ENCODE data around the gene DNAJC10.
"Not testable (repeated sequence)": the region's sequence is repeated elsewhere in the genome, so short reads cannot be mapped to it uniquely, and the experiment has no call there.

DNAJC10 gene

GRCh38 chr2:182736856-182737255 is 20.8 kb downstream of the DNAJC10 start:
- H2BK5ac ChIP-seq (ENCODE audit: low read depth, low read length, poor library complexity); H3K18ac ChIP-seq (ENCODE audit: low read length); H3K27me3 ChIP-seq (ENCODE audit: insufficient read depth, low read length); H4K8ac ChIP-seq (ENCODE audit: low read depth, low read length); H3K23ac ChIP-seq (ENCODE audit: low read length); H3K36me3 ChIP-seq (ENCODE audit: control insufficient read depth in 1 of 2, insufficient read depth in 2 of 2, low read length in 2 of 2); H3K14ac ChIP-seq (ENCODE audit: low read length); H3K4me3 ChIP-seq (ENCODE audit: low read depth, low read length); H3K79me1 ChIP-seq (ENCODE audit: low read length); H3K27ac ChIP-seq (ENCODE audit: low read depth, low read length); H3K9me3 ChIP-seq (ENCODE audit: insufficient read depth, low read depth, low read length); H2BK120ac ChIP-seq (ENCODE audit: insufficient read depth, low read length, poor library complexity); H4K91ac ChIP-seq (ENCODE audit: low read depth, low read length); H2AFZ ChIP-seq (ENCODE audit: insufficient read depth, low read length, poor library complexity); H3K4me2 ChIP-seq (ENCODE audit: low read length); DNase-seq; H3K9ac ChIP-seq (ENCODE audit: low read length); H2BK12ac ChIP-seq (ENCODE audit: low read length); H4K12ac ChIP-seq (ENCODE audit: low read depth, low read length); H2AK5ac ChIP-seq (ENCODE audit: low read length); H3K79me2 ChIP-seq (ENCODE audit: control insufficient read depth, insufficient read depth, low read length, poor library complexity); H3K4ac ChIP-seq (ENCODE audit: low read depth, low read length); H3K4me1 ChIP-seq (ENCODE audit: control insufficient read depth in 1 of 2, insufficient read depth in 2 of 2, low read length in 2 of 2): not testable (repeated sequence)
- no CpG with 5 or more reads among the region's 8 CpGs for WGBS (ENCODE audit: extremely low coverage, insufficient coverage, insufficient read length)

GRCh38 chr2:182740701-182741100 is 24.6 kb downstream of the DNAJC10 start:
- Histone ChIP-seq H2AK5ac (ENCODE audit: low read length) (no peak overlapping the region), H3K4me2 (ENCODE audit: low read length) (no peak overlapping the region), H4K12ac (ENCODE audit: low read depth, low read length) (no peak overlapping the region), H3K4me3 (ENCODE audit: low read depth, low read length) (no peak overlapping the region), H3K18ac (ENCODE audit: low read length) (no peak overlapping the region), H3K9me3 (ENCODE audit: insufficient read depth, low read depth, low read length) (no peaks in the 10 kb centered on the region), H3K23ac (ENCODE audit: low read length) (no peak overlapping the region), H3K9ac (ENCODE audit: low read length) (no peak overlapping the region), H3K36me3 (ENCODE audit: control insufficient read depth in 1 of 2, insufficient read depth in 2 of 2, low read length in 2 of 2) (peaks cover 6 to 11% of the 10 kb centered on the region in 2 experiments), H2BK5ac (ENCODE audit: low read depth, low read length, poor library complexity) (no peak overlapping the region), H4K8ac (ENCODE audit: low read depth, low read length) (no peak overlapping the region), H3K14ac (ENCODE audit: low read length) (no peak overlapping the region), H3K4ac (ENCODE audit: low read depth, low read length) (no peak overlapping the region), H2BK120ac (ENCODE audit: insufficient read depth, low read length, poor library complexity) (no peak overlapping the region), H2BK12ac (ENCODE audit: low read length) (no peak overlapping the region), H3K79me2 (ENCODE audit: control insufficient read depth, insufficient read depth, low read length, poor library complexity) (no peaks in the 10 kb centered on the region), H3K79me1 (ENCODE audit: low read length) (no peaks in the 10 kb centered on the region), H2AFZ (ENCODE audit: insufficient read depth, low read length, poor library complexity) (no peak overlapping the region), H3K27me3 (ENCODE audit: insufficient read depth, low read length) (no peaks in the 10 kb centered on the region), H4K91ac (ENCODE audit: low read depth, low read length) (no peak overlapping the region), H3K27ac (ENCODE audit: low read depth, low read length) (no peak overlapping the region), H3K4me1 (ENCODE audit: control insufficient read depth in 1 of 2, insufficient read depth in 2 of 2, low read length in 2 of 2) (peaks cover 0 to 2% of the 10 kb centered on the region in 2 experiments)
- WGBS (ENCODE audit: extremely low coverage, insufficient coverage, insufficient read length) = no CpG with 5 or more reads among the region's 2 CpGs
- DNase-seq = no peak

- no peak for DNase-seq
- Histone ChIP-seq H3K4me2 (ENCODE audit: low read length) (no peak overlapping the region), H3K79me2 (ENCODE audit: control insufficient read depth, insufficient read depth, low read length, poor library complexity) (no peaks in the 10 kb centered on the region), H3K27ac (ENCODE audit: low read depth, low read length) (no peak overlapping the region), H4K91ac (ENCODE audit: low read depth, low read length) (no peak overlapping the region), H3K14ac (ENCODE audit: low read length) (no peak overlapping the region), H2BK12ac (ENCODE audit: low read length) (no peak overlapping the region), H2BK120ac (ENCODE audit: insufficient read depth, low read length, poor library complexity) (no peak overlapping the region), H3K4me1 (ENCODE audit: control insufficient read depth in 1 of 2, insufficient read depth in 2 of 2, low read length in 2 of 2) (peaks cover 0 to 2% of the 10 kb centered on the region in 2 experiments), H4K12ac (ENCODE audit: low read depth, low read length) (no peak overlapping the region), H3K27me3 (ENCODE audit: insufficient read depth, low read length) (no peaks in the 10 kb centered on the region), H3K23ac (ENCODE audit: low read length) (no peak overlapping the region), H3K36me3 (ENCODE audit: control insufficient read depth in 1 of 2, insufficient read depth in 2 of 2, low read length in 2 of 2) (peaks cover 6 to 9% of the 10 kb centered on the region in 2 experiments), H3K18ac (ENCODE audit: low read length) (no peak overlapping the region), H3K79me1 (ENCODE audit: low read length) (no peaks in the 10 kb centered on the region), H3K9me3 (ENCODE audit: insufficient read depth, low read depth, low read length) (no peaks in the 10 kb centered on the region), H3K4me3 (ENCODE audit: low read depth, low read length) (no peak overlapping the region), H2AK5ac (ENCODE audit: low read length) (no peak overlapping the region), H4K8ac (ENCODE audit: low read depth, low read length) (no peak overlapping the region), H3K9ac (ENCODE audit: low read length) (no peak overlapping the region), H3K4ac (ENCODE audit: low read depth, low read length) (no peak overlapping the region), H2AFZ (ENCODE audit: insufficient read depth, low read length, poor library complexity) (no peak overlapping the region), H2BK5ac (ENCODE audit: low read depth, low read length, poor library complexity) (no peak overlapping the region)
- no CpG with 5 or more reads among the region's 2 CpGs for WGBS (ENCODE audit: extremely low coverage, insufficient coverage, insufficient read length)
Observed at GRCh38 chr2:182741620-182742019, 25.6 kb downstream of the DNAJC10 start.

GRCh38 chr2:182744490-182744889 is 28.4 kb downstream of the DNAJC10 start:
- no peak overlapping the region for H3K9ac ChIP-seq (ENCODE audit: low read length)
- no peak overlapping the region for H3K23ac ChIP-seq (ENCODE audit: low read length)
- H3K4me3 ChIP-seq (ENCODE audit: low read depth, low read length) = no peak overlapping the region
- no peaks in the 10 kb centered on the region for H3K79me1 ChIP-seq (ENCODE audit: low read length)
- no peak overlapping the region for H4K12ac ChIP-seq (ENCODE audit: low read depth, low read length)
- WGBS (ENCODE audit: extremely low coverage, insufficient coverage, insufficient read length) = no CpG with 5 or more reads among the region's 2 CpGs
- no peak overlapping the region for H2BK120ac ChIP-seq (ENCODE audit: insufficient read depth, low read length, poor library complexity)
- no peak overlapping the region for H3K18ac ChIP-seq (ENCODE audit: low read length)
- peaks cover 0 to 2% of the 10 kb centered on the region in 2 experiments for H3K4me1 ChIP-seq (ENCODE audit: control insufficient read depth in 1 of 2, insufficient read depth in 2 of 2, low read length in 2 of 2)
- DNase-seq = peak in 1 of 2 donors; percentile 8
- no peak overlapping the region for H2BK12ac ChIP-seq (ENCODE audit: low read length)
- H3K14ac ChIP-seq (ENCODE audit: low read length) = no peak overlapping the region
- H3K9me3 ChIP-seq (ENCODE audit: insufficient read depth, low read depth, low read length) = no peaks in the 10 kb centered on the region
- H2AK5ac ChIP-seq (ENCODE audit: low read length) = no peak overlapping the region
- H2AFZ ChIP-seq (ENCODE audit: insufficient read depth, low read length, poor library complexity) = no peak overlapping the region
- H3K27ac ChIP-seq (ENCODE audit: low read depth, low read length) = peak overlapping the region; percentile 6
- H3K4me2 ChIP-seq (ENCODE audit: low read length) = no peak overlapping the region
- no peaks in the 10 kb centered on the region for H3K79me2 ChIP-seq (ENCODE audit: control insufficient read depth, insufficient read depth, low read length, poor library complexity)
- peaks cover 3 to 6% of the 10 kb centered on the region in 2 experiments for H3K36me3 ChIP-seq (ENCODE audit: control insufficient read depth in 1 of 2, insufficient read depth in 2 of 2, low read length in 2 of 2)
- H3K27me3 ChIP-seq (ENCODE audit: insufficient read depth, low read length) = no peaks in the 10 kb centered on the region
- H3K4ac ChIP-seq (ENCODE audit: low read depth, low read length) = no peak overlapping the region
- no peak overlapping the region for H4K8ac ChIP-seq (ENCODE audit: low read depth, low read length)
- H2BK5ac ChIP-seq (ENCODE audit: low read depth, low read length, poor library complexity) = no peak overlapping the region
- no peak overlapping the region for H4K91ac ChIP-seq (ENCODE audit: low read depth, low read length)
